Stimulated activated naive CD8-positive, alpha-beta T cell treated with anti-CD3 and anti-CD28 coated beads, Interleukin-15, amount 100 ng/mL, for 72 hours (primary cell): Measurements from ENCODE around the gene CLEC16A.

Experiments used
- ATAC-seq: fragments of 150-1000 bp; cut with Tn5 transposase; 2 replicates; pipeline ENCODE4 v1.10.0; 2021; ENCODE audit warnings: mild to moderate bottlenecking, moderate library complexity
- DNase-seq, 2 donors: peaks; one replicate each; pipeline ENCODE4 v3.0.0; 2021 to 2022
- H3K27ac Mint-ChIP-seq, 2 donors: one replicate each; pipeline ENCODE4 v1.8.0; 2022; ENCODE audit warnings: mild to moderate bottlenecking in 2 of 2, mixed read lengths in 2 of 2, moderate library complexity in 2 of 2
- H3K27me3 Mint-ChIP-seq: one replicate; pipeline ENCODE4 v1.8.0; 2022; ENCODE audit warnings: mixed read lengths
- H3K4me1 Mint-ChIP-seq: one replicate; pipeline ENCODE4 v1.8.0; 2022; ENCODE audit warnings: mild to moderate bottlenecking, mixed read lengths
- H3K4me3 Mint-ChIP-seq, 2 donors: one replicate each; pipeline ENCODE4 v1.8.0; 2022; ENCODE audit warnings: mild to moderate bottlenecking in 2 of 2, mixed read lengths in 2 of 2, moderate library complexity in 1 of 2
- H3K9me3 Mint-ChIP-seq, 2 donors: one replicate each; pipeline ENCODE4 v1.8.0; 2022; ENCODE audit warnings: mixed read lengths in 2 of 2

The CLEC16A gene

GRCh38 chr16:10982465-10983150 lies 38.2 kb downstream of the CLEC16A start:
- ATAC-seq (no peak), DNase-seq (no peak)
- Mint-ChIP-seq H3K27ac (peak overlapping the region in 1 of 2 donors; percentile 42), H3K9me3 (no peaks in the 10 kb centered on the region), H3K4me3 (no peak overlapping the region), H3K4me1 (peaks cover 28% of the 10 kb centered on the region), H3K27me3 (no peaks in the 10 kb centered on the region)

- H3K27ac Mint-ChIP-seq: no peak overlapping the region
Measured at GRCh38 chr16:10983159-10983558, 38.8 kb downstream of the CLEC16A start.

GRCh38 chr16:10984509-10984908 lies 40.1 kb downstream of the CLEC16A start:
- Mint-ChIP-seq H3K27me3 (no peaks in the 10 kb centered on the region), H3K4me1 (peaks cover 41% of the 10 kb centered on the region), H3K27ac (peak overlapping the region in 1 of 2 donors; percentile 78), H3K9me3 (no peaks in the 10 kb centered on the region), H3K4me3 (no peak overlapping the region)
- no peak for ATAC-seq
- DNase-seq: no peak

More at GRCh38 chr16:10983159-10983558, 38.8 kb downstream of the CLEC16A start:
- H3K4me3 Mint-ChIP-seq: no peak overlapping the region
- peaks cover 28% of the 10 kb centered on the region for H3K4me1 Mint-ChIP-seq
- ATAC-seq: no peak
- no peaks in the 10 kb centered on the region for H3K9me3 Mint-ChIP-seq
- H3K27me3 Mint-ChIP-seq: no peaks in the 10 kb centered on the region
- no peak for DNase-seq

- DNase-seq (no peak), ATAC-seq (peak; percentile 56)
- Mint-ChIP-seq H3K27ac (peak overlapping the region; percentile 85 to 92), H3K27me3 (no peaks in the 10 kb centered on the region), H3K4me3 (peak overlapping the region; percentile 70 to 76), H3K4me1 (peaks cover 72% of the 10 kb centered on the region), H3K9me3 (no peaks in the 10 kb centered on the region)
Measured at GRCh38 chr16:10987361-10988163, 43.2 kb downstream of the CLEC16A start.

GRCh38 chr16:10988164-10988803 lies 43.9 kb downstream of the CLEC16A start:
- Mint-ChIP-seq H3K4me3 (peak overlapping the region; percentile 70 to 76), H3K9me3 (no peaks in the 10 kb centered on the region), H3K4me1 (peaks cover 79% of the 10 kb centered on the region), H3K27me3 (no peaks in the 10 kb centered on the region), H3K27ac (peak overlapping the region; percentile 59 to 92)
- DNase-seq (peak; percentile 68 to 89), ATAC-seq (peak; percentile 95)

GRCh38 chr16:10988879-10989278 lies 44.5 kb downstream of the CLEC16A start:
- H3K27ac Mint-ChIP-seq: peak overlapping the region; percentile 59 to 92
- H3K4me3 Mint-ChIP-seq: peak overlapping the region; percentile 70 to 76
- no peaks in the 10 kb centered on the region for H3K9me3 Mint-ChIP-seq
- DNase-seq (no peak), ATAC-seq (peak; percentile 29)
- no peaks in the 10 kb centered on the region for H3K27me3 Mint-ChIP-seq
- peaks cover 79% of the 10 kb centered on the region for H3K4me1 Mint-ChIP-seq

- no peak for ATAC-seq
- Mint-ChIP-seq H3K9me3 (no peaks in the 10 kb centered on the region), H3K4me1 (peaks cover 73% of the 10 kb centered on the region), H3K27me3 (no peaks in the 10 kb centered on the region), H3K4me3 (peak overlapping the region in 1 of 2 donors; percentile 70), H3K27ac (peak overlapping the region; percentile 59 to 92)
- no peak for DNase-seq
Measured at GRCh38 chr16:10989559-10989958, 45.2 kb downstream of the CLEC16A start.

GRCh38 chr16:10990378-10990777 lies 46.0 kb downstream of the CLEC16A start:
- Mint-ChIP-seq H3K4me1 (peaks cover 72% of the 10 kb centered on the region), H3K9me3 (no peaks in the 10 kb centered on the region), H3K4me3 (no peak overlapping the region), H3K27ac (no peak overlapping the region), H3K27me3 (no peaks in the 10 kb centered on the region)
- no peak for DNase-seq
- no peak for ATAC-seq

- H3K4me1 Mint-ChIP-seq: peaks cover 66% of the 10 kb centered on the region
- ATAC-seq (no peak), DNase-seq (no peak)
- H3K9me3 Mint-ChIP-seq: no peaks in the 10 kb centered on the region
- peak overlapping the region in 1 of 2 donors; percentile 68 for H3K27ac Mint-ChIP-seq
- H3K4me3 Mint-ChIP-seq: peak overlapping the region in 1 of 2 donors; percentile 67
- H3K27me3 Mint-ChIP-seq: no peaks in the 10 kb centered on the region
Measured at GRCh38 chr16:10992112-10992511, 47.7 kb downstream of the CLEC16A start.

GRCh38 chr16:10992797-10993196 lies 48.4 kb downstream of the CLEC16A start:
- peak overlapping the region in 1 of 2 donors; percentile 77 for H3K27ac Mint-ChIP-seq
- peaks cover 63% of the 10 kb centered on the region for H3K4me1 Mint-ChIP-seq
- H3K9me3 Mint-ChIP-seq: no peaks in the 10 kb centered on the region

GRCh38 chr16:10993649-10994048 lies 49.3 kb downstream of the CLEC16A start:
- Mint-ChIP-seq H3K4me1 (peaks cover 58% of the 10 kb centered on the region), H3K27me3 (no peaks in the 10 kb centered on the region), H3K9me3 (no peaks in the 10 kb centered on the region), H3K4me3 (no peak overlapping the region), H3K27ac (no peak overlapping the region)
- no peak for ATAC-seq
- no peak for DNase-seq

More at GRCh38 chr16:10992797-10993196, 48.4 kb downstream of the CLEC16A start:
- H3K4me3 Mint-ChIP-seq: peak overlapping the region in 1 of 2 donors; percentile 14
- H3K27me3 Mint-ChIP-seq: no peaks in the 10 kb centered on the region
- DNase-seq (peak in 1 of 2 donors; percentile 35), ATAC-seq (no peak)

- Mint-ChIP-seq H3K9me3 (no peaks in the 10 kb centered on the region), H3K4me1 (peaks cover 49% of the 10 kb centered on the region), H3K4me3 (no peak overlapping the region), H3K27ac (no peak overlapping the region), H3K27me3 (no peaks in the 10 kb centered on the region)
- no peak for ATAC-seq
- DNase-seq: no peak
Measured at GRCh38 chr16:10994571-10994970, 50.2 kb downstream of the CLEC16A start.

- no peaks in the 10 kb centered on the region for H3K9me3 Mint-ChIP-seq
- H3K27ac Mint-ChIP-seq: no peak overlapping the region
- ATAC-seq (no peak), DNase-seq (no peak)
- no peaks in the 10 kb centered on the region for H3K27me3 Mint-ChIP-seq
- no peak overlapping the region for H3K4me3 Mint-ChIP-seq
- H3K4me1 Mint-ChIP-seq: peaks cover 39% of the 10 kb centered on the region
Measured at GRCh38 chr16:10995565-10995964, 51.2 kb downstream of the CLEC16A start.

GRCh38 chr16:10997485-10997884 lies 53.1 kb downstream of the CLEC16A start:
- Mint-ChIP-seq H3K4me3 (no peak overlapping the region), H3K27me3 (no peaks in the 10 kb centered on the region), H3K9me3 (no peaks in the 10 kb centered on the region), H3K4me1 (peaks cover 19% of the 10 kb centered on the region), H3K27ac (no peak overlapping the region)
- ATAC-seq: no peak
- DNase-seq: no peak

GRCh38 chr16:10999300-10999699 lies 54.9 kb downstream of the CLEC16A start:
- H3K27me3 Mint-ChIP-seq: no peaks in the 10 kb centered on the region
- ATAC-seq: no peak
- H3K4me3 Mint-ChIP-seq: no peak overlapping the region
- peaks cover 12% of the 10 kb centered on the region for H3K4me1 Mint-ChIP-seq
- no peaks in the 10 kb centered on the region for H3K9me3 Mint-ChIP-seq
- DNase-seq: no peak
- H3K27ac Mint-ChIP-seq: no peak overlapping the region

GRCh38 chr16:11001611-11002010 lies 57.2 kb downstream of the CLEC16A start:
- no peak for ATAC-seq
- no peak overlapping the region for H3K27ac Mint-ChIP-seq
- H3K4me1 Mint-ChIP-seq: peaks cover 11% of the 10 kb centered on the region
- no peak for DNase-seq
- no peaks in the 10 kb centered on the region for H3K27me3 Mint-ChIP-seq
- no peaks in the 10 kb centered on the region for H3K9me3 Mint-ChIP-seq
- H3K4me3 Mint-ChIP-seq: no peak overlapping the region
